ENCODE measurements around the gene COL23A1. TPM values are rescaled to one million over a fixed set of nuclear protein-coding genes. Genes with fewer than 3 reads are reported as not detected.
A peak's percentile ranks its signal among the peaks of the same experiment; 100 is the strongest.

The COL23A1 gene
- polyA plus RNA-seq, 3 donors: 0.11 to 0.21 TPM; not detected in 1

GRCh38 chr5:178274781-178275537 lies 315.2 kb downstream of the COL23A1 start:
- Histone ChIP-seq H3K4me1 (ENCODE audit: control insufficient read depth in 1 of 2, insufficient read depth in 2 of 2, low read length in 2 of 2) (peaks cover 1 to 4% of the 10 kb centered on the region in 2 donors), H3K36me3 (replicated peaks in 1 of 2; ENCODE audit: control insufficient read depth in 1 of 2, insufficient read depth in 2 of 2, low read length in 2 of 2) (no peaks in the 10 kb centered on the region), H3K4me3 (replicated peaks in 1 of 3; ENCODE audit: low read depth in 2 of 3, low read length in 3 of 3) (no peak overlapping the region), H3K4me2 (replicated peaks; ENCODE audit: extremely low read depth, low read length, poor library complexity, severe bottlenecking) (no peak overlapping the region), H2AFZ (ENCODE audit: insufficient read depth, low read depth, low read length, poor library complexity, severe bottlenecking) (no peak overlapping the region), H3K9me3 (replicated peaks in 1 of 2; ENCODE audit: control insufficient read depth in 1 of 2, insufficient read depth in 1 of 2, low read length in 2 of 2) (peaks cover 0 to 15% of the 10 kb centered on the region in 2 donors), H4K20me1 (ENCODE audit: insufficient read depth, low read length) (no peaks in the 10 kb centered on the region), H3K79me2 (ENCODE audit: insufficient read depth, low read length) (no peaks in the 10 kb centered on the region), H3K9ac (ENCODE audit: insufficient read depth, low read length, poor library complexity, severe bottlenecking) (no peak overlapping the region), H3K27ac (ENCODE audit: low read depth in 1 of 2, low read length in 2 of 2) (no peak overlapping the region), H3K27me3 (ENCODE audit: control insufficient read depth in 2 of 2, insufficient read depth in 2 of 2, low read length in 2 of 2) (no peaks in the 10 kb centered on the region)
- 97% methylated on average over 13 of the region's 20 CpGs for WGBS (ENCODE audit: insufficient coverage)
- no peak for TF ChIP-seq CTCF (IDR thresholded peaks at IDR 0.05)
- intact Hi-C loops (cut with micrococcal nuclease): no loop called here
- H3K9me3 Mint-ChIP-seq: peaks cover 6 to 14% (median 10%) of the 10 kb centered on the region in 7 donors
- no peak for DNase-seq
- no peak overlapping the region for H3K27ac Mint-ChIP-seq
- peaks cover 4% of the 10 kb centered on the region for H3K4me1 Mint-ChIP-seq
- peaks cover 0 to 3% (median 3%) of the 10 kb centered on the region in 3 donors for H3K27me3 Mint-ChIP-seq (ENCODE audit: low read depth in 3 of 3)
- H3K36me3 Mint-ChIP-seq: no peaks in the 10 kb centered on the region
- H3K4me3 Mint-ChIP-seq: peak overlapping the region in 1 of 2 donors; percentile 31

- intact Hi-C loops (cut with micrococcal nuclease): no loop called here
These were observed 316.3 kb downstream of the COL23A1 start for GRCh38 chr5:178273665-178274541.

More at GRCh38 chr5:178273665-178274541, 316.3 kb downstream of the COL23A1 start:
- peaks cover 0 to 15% of the 10 kb centered on the region in 2 donors for H3K9me3 ChIP-seq (replicated peaks in 1 of 2; ENCODE audit: control insufficient read depth in 1 of 2, insufficient read depth in 1 of 2, low read length in 2 of 2)
- H3K27me3 ChIP-seq (ENCODE audit: control insufficient read depth in 2 of 2, insufficient read depth in 2 of 2, low read length in 2 of 2): no peaks in the 10 kb centered on the region
- no peak for DNase-seq
- H3K79me2 ChIP-seq (ENCODE audit: insufficient read depth, low read length): no peaks in the 10 kb centered on the region
- WGBS (ENCODE audit: insufficient coverage): 96% methylated on average over 12 of the region's 14 CpGs
- no peaks in the 10 kb centered on the region for H3K36me3 ChIP-seq (replicated peaks in 1 of 2; ENCODE audit: control insufficient read depth in 1 of 2, insufficient read depth in 2 of 2, low read length in 2 of 2)
- no peak for TF ChIP-seq CTCF (IDR thresholded peaks at IDR 0.05)
- no peak overlapping the region for H3K27ac Mint-ChIP-seq
- H3K4me3 Mint-ChIP-seq: no peak overlapping the region
- H2AFZ ChIP-seq (ENCODE audit: insufficient read depth, low read depth, low read length, poor library complexity, severe bottlenecking): no peak overlapping the region
- no peaks in the 10 kb centered on the region for H4K20me1 ChIP-seq (ENCODE audit: insufficient read depth, low read length)
- no peak overlapping the region for H3K27ac ChIP-seq (ENCODE audit: low read depth in 1 of 2, low read length in 2 of 2)
- no peaks in the 10 kb centered on the region for H3K36me3 Mint-ChIP-seq
- H3K4me1 ChIP-seq (ENCODE audit: control insufficient read depth in 1 of 2, insufficient read depth in 2 of 2, low read length in 2 of 2): no peaks in the 10 kb centered on the region
- H3K4me3 ChIP-seq (replicated peaks in 1 of 3; ENCODE audit: low read depth in 2 of 3, low read length in 3 of 3): no peak overlapping the region
- no peak overlapping the region for H3K9ac ChIP-seq (ENCODE audit: insufficient read depth, low read length, poor library complexity, severe bottlenecking)
- H3K9me3 Mint-ChIP-seq: peaks cover 6 to 14% (median 10%) of the 10 kb centered on the region in 7 donors
- H3K4me2 ChIP-seq (replicated peaks; ENCODE audit: extremely low read depth, low read length, poor library complexity, severe bottlenecking): no peak overlapping the region
- H3K27me3 Mint-ChIP-seq (ENCODE audit: low read depth in 3 of 3): peaks cover 0 to 3% (median 2%) of the 10 kb centered on the region in 3 donors
- no peaks in the 10 kb centered on the region for H3K4me1 Mint-ChIP-seq
